Gastrocnemius medialis (tissue), 4 donors: Measurements from ENCODE around the gene NUDT4B. TPM values are rescaled to one million over a fixed set of nuclear protein-coding genes. Genes with fewer than 3 reads are reported as not detected.
"Not testable (repeated sequence)": the region's sequence is repeated elsewhere in the genome, so short reads cannot be mapped to it uniquely, and the experiment has no call there.

ENCODE experiments used
- ATAC-seq, 2 donors: fragments of 150-250 bp; one replicate each; pipeline ENCODE4 v1.9.1; 2016
- DNase-seq, 2 donors: peaks; one replicate each; pipeline ENCODE4 v3.0.0-alpha.2; 2019
- H3K27ac ChIP-seq, 4 donors: fragments of 200-600 bp; sonication (generic); 1 replicate in 1 of 4; 2 replicates in 3 of 4; pipeline ENCODE4 v1.5.1; 2016 to 2018; ENCODE audit warnings: mild to moderate bottlenecking in 2 of 4, moderate library complexity in 1 of 4
- H3K27me3 ChIP-seq, 3 donors: fragments of 200-600 bp; sonication (generic) in 2 of 3; 1 replicate in 1 of 3; 2 replicates in 2 of 3; pipeline versions ENCODE4 v1.5.1 to v1.6.0; 2016 to 2019; ENCODE audit warnings: mild to moderate bottlenecking in 1 of 3, moderate library complexity in 1 of 3
- H3K36me3 ChIP-seq, 2 donors: fragments of 200-600 bp; sonication (generic) in 1 of 2; one replicate each; pipeline ENCODE4 v1.5.1; 2017 to 2018
- H3K4me1 ChIP-seq, 2 donors: fragments of 200-600 bp; sonication (generic) in 1 of 2; one replicate each; pipeline ENCODE4 v1.5.1; 2016 to 2017; ENCODE audit warnings: mild to moderate bottlenecking in 2 of 2
- H3K4me3 ChIP-seq, 4 donors: fragments of 200-600 bp; sonication (generic) in 3 of 4; 1 replicate in 1 of 4; 2 replicates in 3 of 4; pipeline ENCODE4 v1.5.1; 2016 to 2019; ENCODE audit warnings: mild to moderate bottlenecking in 2 of 4
- H3K9me3 ChIP-seq, 3 donors: fragments of 200-600 bp; sonication (generic) in 2 of 3; 1 replicate in 1 of 3; 2 replicates in 2 of 3; pipeline ENCODE4 v1.5.1; 2016 to 2019
- in situ Hi-C, 4 donors: fragments of 200-750 bp; cut with MboI; loops; one replicate each; pipeline versions ENCODE4 v1.15.0 to v1.8.0; 2017; ENCODE audit warnings: low sequenced_read_pairs in 4 of 4
- intact Hi-C: fragments of 100-400 bp; cut with DNase I; formaldehyde crosslinking; loops from one replicate; pipeline ENCODE4 v1.15.1; 2023; ENCODE audit warnings: low total_unique reads
- total RNA-seq, 4 donors: library from RNA; depleted of rRNA; stranded (reverse); fragments of >200 nt; gene quantifications; one replicate each; pipeline versions ENCODE4 v1.1.0 to v1.2.3, GENCODE V29; 2016

Gene NUDT4B
- 100 to 1,000 TPM in 1 of 4 donors, 10 to 100 TPM in 2, 1 to 10 TPM in 1; 6.1 to 279 (median 22.6) TPM for total RNA-seq

GRCh38 chr1:148748563-148749334, at the start of gene NUDT4B:
Gene NUDT4B (plus strand): TSS chr1:148748774. CDS start chr1:148748953, 179 bp downstream.
- DNase-seq, H3K27ac ChIP-seq, H3K4me3 ChIP-seq, H3K36me3 ChIP-seq, H3K9me3 ChIP-seq, in situ Hi-C loops, intact Hi-C loops, H3K27me3 ChIP-seq, H3K4me1 ChIP-seq: not testable (repeated sequence)
- peak; percentile 77 to 79 for ATAC-seq

DNA sequence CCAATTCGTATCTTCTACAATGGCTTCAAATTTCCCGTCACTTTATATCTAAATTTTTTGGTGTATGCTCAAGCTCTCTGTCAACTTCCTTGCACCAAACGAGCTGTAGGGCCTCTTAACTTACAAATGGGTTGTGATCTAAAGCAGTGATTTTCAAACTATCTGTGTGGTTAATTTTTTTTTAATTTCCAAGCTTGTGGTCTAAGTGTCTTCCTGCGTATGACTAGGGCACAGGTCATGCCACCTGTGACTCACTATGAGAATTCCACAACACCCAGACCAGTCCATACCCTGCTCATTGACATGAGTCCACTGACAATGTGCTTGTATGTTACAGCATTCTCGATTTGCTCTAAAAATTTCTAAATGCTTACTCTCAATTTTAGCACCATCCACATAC, 49.2 kb upstream of the NUDT4B start:
- H3K9me3 ChIP-seq, H3K27ac ChIP-seq, in situ Hi-C loops, H3K4me1 ChIP-seq, H3K36me3 ChIP-seq, ATAC-seq, H3K4me3 ChIP-seq, intact Hi-C loops, DNase-seq, H3K27me3 ChIP-seq: not testable (repeated sequence)

DNA sequence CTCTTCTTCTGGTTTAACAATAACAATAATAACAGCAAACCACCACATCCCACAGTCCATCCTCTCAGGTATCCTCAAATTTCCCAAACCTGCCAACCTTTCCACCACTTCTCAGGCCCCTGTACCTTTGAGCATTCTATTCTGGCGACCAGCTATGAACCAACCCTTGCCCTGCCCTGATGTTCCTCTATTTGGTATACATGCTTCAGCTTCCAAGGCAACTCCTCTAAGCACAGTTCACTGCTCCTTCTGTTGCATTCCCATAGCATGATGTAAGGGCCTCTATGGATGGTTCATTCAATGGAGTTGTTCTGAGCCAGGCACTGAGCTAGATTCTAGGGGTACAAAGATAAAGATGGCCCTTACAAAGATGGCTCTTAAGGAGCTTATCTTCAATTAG, 46.3 kb upstream of the NUDT4B start:
- DNase-seq, H3K27me3 ChIP-seq, H3K9me3 ChIP-seq, H3K36me3 ChIP-seq, H3K27ac ChIP-seq, ATAC-seq, H3K4me1 ChIP-seq, H3K4me3 ChIP-seq, intact Hi-C loops, in situ Hi-C loops: not testable (repeated sequence)

DNA sequence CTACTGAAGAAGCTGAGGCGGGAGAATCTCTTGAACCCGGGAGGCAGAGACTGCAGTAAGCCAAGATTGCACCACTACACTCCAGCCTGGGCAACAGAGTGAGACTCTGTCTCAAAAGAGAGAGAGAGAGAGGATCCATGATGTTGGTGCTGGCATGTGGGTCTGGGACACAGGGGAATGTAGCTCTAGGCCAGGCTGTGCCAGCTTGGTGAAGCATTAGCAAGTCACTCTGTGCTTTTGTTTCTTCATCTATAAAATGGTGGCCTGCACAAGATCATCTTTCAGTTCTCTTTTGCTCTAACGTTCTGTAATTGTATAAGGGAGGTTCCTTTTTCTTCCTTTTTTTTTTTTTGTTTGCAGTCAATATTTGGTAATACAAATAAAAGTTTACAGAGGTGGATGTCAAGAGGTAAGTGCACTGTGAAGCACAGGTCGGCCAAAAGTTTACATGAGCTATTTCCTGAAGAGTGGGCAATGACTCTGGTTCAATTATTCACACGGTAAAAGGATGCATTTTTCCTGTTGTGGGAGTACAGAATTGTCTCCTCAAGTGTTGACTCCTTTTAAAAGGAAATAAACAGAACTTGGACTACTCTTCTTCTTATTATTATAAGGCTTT, 44.5 kb upstream of the NUDT4B start:
- in situ Hi-C loops, DNase-seq, H3K36me3 ChIP-seq, H3K4me3 ChIP-seq, H3K9me3 ChIP-seq, H3K27ac ChIP-seq, H3K27me3 ChIP-seq, H3K4me1 ChIP-seq, intact Hi-C loops, ATAC-seq: not testable (repeated sequence)

DNA sequence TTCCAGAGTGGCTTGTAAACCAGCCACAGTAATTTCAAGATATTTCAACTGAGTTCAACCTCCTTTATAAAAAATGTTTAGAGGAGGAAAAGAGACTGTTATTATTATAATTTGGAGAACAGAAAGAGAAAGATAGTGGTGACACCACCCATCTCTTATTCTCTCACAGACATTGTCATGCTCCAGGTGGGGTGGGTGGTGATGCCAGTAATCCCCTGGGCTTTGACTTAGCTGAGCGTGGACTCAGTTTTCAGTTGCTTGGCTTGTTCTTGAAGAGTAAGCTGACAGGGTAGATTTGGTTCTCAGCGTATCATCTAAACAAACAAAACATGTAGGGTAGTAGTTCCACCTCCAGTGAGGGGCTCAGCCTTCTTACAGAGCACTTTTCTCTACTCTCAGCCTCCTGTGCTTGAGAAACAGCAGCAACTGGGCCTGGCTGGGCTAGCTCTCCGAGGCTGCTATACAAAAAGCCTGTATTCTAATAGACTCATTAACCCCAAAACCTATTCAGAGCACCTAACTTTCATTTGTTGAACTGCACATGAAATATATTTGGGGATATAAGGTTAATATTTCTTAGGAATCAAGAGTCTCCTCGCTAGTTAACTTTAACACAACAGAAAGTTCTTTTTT, 43.1 kb upstream of the NUDT4B start:
- intact Hi-C loops, ATAC-seq, DNase-seq, in situ Hi-C loops, H3K27me3 ChIP-seq, H3K36me3 ChIP-seq, H3K4me3 ChIP-seq, H3K27ac ChIP-seq, H3K4me1 ChIP-seq, H3K9me3 ChIP-seq: not testable (repeated sequence)

- H3K36me3 ChIP-seq, in situ Hi-C loops, ATAC-seq, H3K4me1 ChIP-seq, DNase-seq, intact Hi-C loops, H3K9me3 ChIP-seq, H3K4me3 ChIP-seq, H3K27me3 ChIP-seq, H3K27ac ChIP-seq: not testable (repeated sequence)
These were observed 39.7 kb upstream of the NUDT4B start for GRCh38 chr1:148708779-148709333.

- ATAC-seq, H3K4me1 ChIP-seq, H3K9me3 ChIP-seq, DNase-seq, H3K36me3 ChIP-seq, H3K4me3 ChIP-seq, intact Hi-C loops, H3K27me3 ChIP-seq, in situ Hi-C loops, H3K27ac ChIP-seq: not testable (repeated sequence)
These were observed 37.6 kb upstream of the NUDT4B start for GRCh38 chr1:148710772-148711523.

DNA sequence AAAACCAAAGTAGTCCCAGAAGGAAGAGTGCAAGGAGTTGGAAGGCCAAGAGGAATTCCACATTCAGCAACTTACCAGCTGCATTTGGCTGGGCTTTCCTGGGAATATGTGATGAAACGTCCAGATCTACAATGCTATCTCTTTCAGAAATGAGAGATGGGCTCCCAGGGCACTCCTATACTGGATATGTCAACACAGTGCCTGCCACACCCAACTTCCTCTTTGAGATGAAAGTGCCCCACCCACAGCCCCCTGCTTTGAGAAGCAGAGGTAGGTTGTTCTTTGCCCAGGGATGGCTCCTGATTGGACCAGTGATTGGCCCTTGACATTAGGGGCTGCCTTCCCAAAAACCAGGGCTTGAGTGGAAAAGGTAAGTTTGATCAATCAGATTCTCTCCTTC, 36.2 kb upstream of the NUDT4B start:
- H3K36me3 ChIP-seq, intact Hi-C loops, H3K27me3 ChIP-seq, H3K4me1 ChIP-seq, ATAC-seq, in situ Hi-C loops, DNase-seq, H3K27ac ChIP-seq, H3K9me3 ChIP-seq, H3K4me3 ChIP-seq: not testable (repeated sequence)

DNA sequence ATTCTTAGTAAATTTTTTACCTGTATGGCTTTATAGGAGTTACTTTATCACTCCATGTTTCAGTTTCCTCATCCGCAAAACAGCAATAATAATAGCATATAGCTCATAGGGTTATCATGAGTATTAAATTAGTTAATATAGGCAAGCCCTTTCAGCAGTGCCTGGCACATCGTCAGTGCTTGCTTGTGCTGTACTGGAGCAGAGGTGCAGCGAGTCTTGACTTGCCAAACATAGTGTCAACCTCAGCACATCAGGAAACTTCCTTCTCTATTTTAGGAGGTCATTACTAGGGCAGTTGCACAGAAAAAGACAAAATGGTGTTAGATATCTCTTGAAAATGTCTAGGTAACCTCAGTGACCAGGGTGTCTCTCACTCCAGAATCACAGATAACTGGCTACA, 33.1 kb upstream of the NUDT4B start:
- ATAC-seq, H3K4me3 ChIP-seq, H3K36me3 ChIP-seq, H3K27me3 ChIP-seq, intact Hi-C loops, H3K4me1 ChIP-seq, H3K9me3 ChIP-seq, DNase-seq, H3K27ac ChIP-seq, in situ Hi-C loops: not testable (repeated sequence)

DNA sequence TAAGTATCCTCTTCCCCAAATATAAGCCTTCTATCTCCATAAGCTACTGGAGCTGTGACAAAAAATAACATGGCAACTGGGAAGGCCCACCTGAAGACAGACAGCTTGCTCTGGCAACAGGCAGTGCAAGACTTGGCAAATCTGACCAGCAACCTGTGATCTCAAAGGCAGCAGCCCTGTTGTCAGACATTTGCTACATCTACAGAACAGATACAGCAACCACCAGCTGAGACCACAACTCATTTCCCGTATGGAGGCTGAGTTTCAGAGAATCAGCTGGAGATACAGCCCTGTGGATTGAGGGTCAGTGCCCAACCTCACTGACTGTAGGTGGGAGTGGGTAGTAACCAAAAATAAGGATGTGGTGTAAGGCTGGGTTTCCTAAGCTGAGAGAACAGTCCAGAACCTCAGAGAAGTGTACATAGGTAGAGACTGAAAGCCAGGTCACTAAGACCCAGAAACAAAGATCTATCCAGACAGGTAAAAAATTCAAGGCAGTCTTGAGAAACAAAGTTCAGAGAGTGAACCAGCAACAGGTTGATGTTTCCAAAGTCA, 31.5 kb upstream of the NUDT4B start:
- ATAC-seq, H3K36me3 ChIP-seq, H3K27me3 ChIP-seq, intact Hi-C loops, H3K9me3 ChIP-seq, H3K4me1 ChIP-seq, in situ Hi-C loops, DNase-seq, H3K27ac ChIP-seq, H3K4me3 ChIP-seq: not testable (repeated sequence)

- H3K36me3 ChIP-seq, H3K27ac ChIP-seq, intact Hi-C loops, H3K4me3 ChIP-seq, H3K9me3 ChIP-seq, in situ Hi-C loops, ATAC-seq, DNase-seq, H3K27me3 ChIP-seq, H3K4me1 ChIP-seq: not testable (repeated sequence)
These were observed 27.7 kb upstream of the NUDT4B start for GRCh38 chr1:148720918-148721317.
